ENCODE measurements around the gene CLCN4. TPM values are rescaled to one million over a fixed set of nuclear protein-coding genes. Genes with fewer than 3 reads are reported as not detected.

The CLCN4 gene
- total and polyA plus RNA-seq, 2 donors from 2014 or later = 2.4 to 7.3 TPM

DNA sequence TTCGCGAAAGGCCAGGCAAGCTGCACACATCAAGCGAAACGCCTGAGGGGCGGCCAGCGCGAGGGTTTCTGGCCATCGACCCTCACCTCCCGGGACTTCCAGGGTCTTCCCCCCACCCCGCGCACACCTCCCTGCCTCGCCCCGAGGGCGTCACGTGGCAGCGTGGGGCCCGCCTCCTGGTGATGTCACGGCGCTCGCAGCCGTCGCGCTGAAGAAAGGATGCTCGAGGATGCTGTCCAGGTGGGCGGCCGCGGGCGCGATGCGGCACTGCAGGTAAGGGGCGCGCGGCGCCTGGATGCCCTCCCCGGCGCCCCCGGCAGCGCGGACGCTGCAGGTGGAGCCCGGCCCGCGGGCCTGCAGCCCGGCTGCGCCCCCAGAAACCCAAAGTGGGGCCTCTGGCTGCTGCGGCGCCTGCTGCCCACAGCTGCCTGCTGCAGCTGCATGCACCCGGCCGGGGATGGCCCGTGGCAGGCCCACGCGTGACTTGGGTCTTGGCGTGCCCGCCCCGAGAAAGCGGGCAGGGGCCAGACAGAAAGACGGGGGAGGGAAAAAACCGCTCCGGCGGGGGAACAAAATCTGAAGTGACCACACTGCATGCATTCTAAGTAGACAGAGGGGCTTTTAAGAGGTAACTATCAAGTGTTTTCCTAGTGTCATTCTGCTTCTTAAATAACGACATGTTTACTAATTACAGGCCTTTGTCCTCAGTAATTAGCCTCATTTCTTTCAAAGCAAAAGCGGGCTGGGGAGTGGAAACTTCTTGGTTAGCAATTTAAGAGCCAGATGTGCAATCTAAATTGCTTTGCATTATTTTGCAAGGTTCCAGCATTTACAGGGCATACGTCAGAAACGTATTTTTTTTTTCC lies 1.7 kb downstream of the CLCN4 start:
- Histone ChIP-seq H3K9ac (ENCODE audit: low read length in 3 of 3) (no peak overlapping the region), H3K27ac (ENCODE audit: low read depth in 2 of 2, low read length in 2 of 2) (no peak overlapping the region), H3K27me3 (ENCODE audit: control insufficient read depth, insufficient read depth, low read length) (peaks cover 9% of the 10 kb centered on the region), H3K9me3 (ENCODE audit: control insufficient read depth in 2 of 3, insufficient read depth in 1 of 3, low read length in 3 of 3) (no peaks in the 10 kb centered on the region), H3K4me3 (ENCODE audit: low read length in 3 of 3) (peak overlapping the region in 1 of 3 donors; percentile 59), H3K36me3 (ENCODE audit: control insufficient read depth in 2 of 3, insufficient read depth in 3 of 3, low read length in 3 of 3) (no peaks in the 10 kb centered on the region), H3K4me1 (ENCODE audit: control insufficient read depth in 2 of 3, insufficient read depth in 2 of 3, low read depth in 1 of 3, low read length in 3 of 3) (no peaks in the 10 kb centered on the region)
- DNase-seq = peak in 3 of 5 donors; percentile 37 to 69 (median 53)
- FAIRE-seq = no peak
- intact Hi-C loops (cut with DNase I) = no loop called here
- TF ChIP-seq, protein P1, sequence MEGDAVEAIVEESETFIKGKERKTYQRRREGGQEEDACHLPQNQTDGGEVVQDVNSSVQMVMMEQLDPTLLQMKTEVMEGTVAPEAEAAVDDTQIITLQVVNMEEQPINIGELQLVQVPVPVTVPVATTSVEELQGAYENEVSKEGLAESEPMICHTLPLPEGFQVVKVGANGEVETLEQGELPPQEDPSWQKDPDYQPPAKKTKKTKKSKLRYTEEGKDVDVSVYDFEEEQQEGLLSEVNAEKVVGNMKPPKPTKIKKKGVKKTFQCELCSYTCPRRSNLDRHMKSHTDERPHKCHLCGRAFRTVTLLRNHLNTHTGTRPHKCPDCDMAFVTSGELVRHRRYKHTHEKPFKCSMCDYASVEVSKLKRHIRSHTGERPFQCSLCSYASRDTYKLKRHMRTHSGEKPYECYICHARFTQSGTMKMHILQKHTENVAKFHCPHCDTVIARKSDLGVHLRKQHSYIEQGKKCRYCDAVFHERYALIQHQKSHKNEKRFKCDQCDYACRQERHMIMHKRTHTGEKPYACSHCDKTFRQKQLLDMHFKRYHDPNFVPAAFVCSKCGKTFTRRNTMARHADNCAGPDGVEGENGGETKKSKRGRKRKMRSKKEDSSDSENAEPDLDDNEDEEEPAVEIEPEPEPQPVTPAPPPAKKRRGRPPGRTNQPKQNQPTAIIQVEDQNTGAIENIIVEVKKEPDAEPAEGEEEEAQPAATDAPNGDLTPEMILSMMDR (IDR thresholded peaks at IDR 0.05; ENCODE audit: borderline replicate concordance, extremely low read depth, insufficient read depth) = no peak

- intact Hi-C loops (cut with DNase I) = no loop called here
- FAIRE-seq (no peak), DNase-seq (peak in 1 of 5 donors; percentile 40)
- Histone ChIP-seq H3K9me3 (ENCODE audit: control insufficient read depth in 2 of 3, insufficient read depth in 1 of 3, low read length in 3 of 3) (no peaks in the 10 kb centered on the region), H3K4me1 (ENCODE audit: control insufficient read depth in 2 of 3, insufficient read depth in 2 of 3, low read depth in 1 of 3, low read length in 3 of 3) (no peaks in the 10 kb centered on the region), H3K9ac (ENCODE audit: low read length in 3 of 3) (no peak overlapping the region), H3K4me3 (ENCODE audit: low read length in 3 of 3) (no peak overlapping the region), H3K27ac (ENCODE audit: low read depth in 2 of 2, low read length in 2 of 2) (no peak overlapping the region), H3K27me3 (ENCODE audit: control insufficient read depth, insufficient read depth, low read length) (peaks cover 9% of the 10 kb centered on the region), H3K36me3 (ENCODE audit: control insufficient read depth in 2 of 3, insufficient read depth in 3 of 3, low read length in 3 of 3) (no peaks in the 10 kb centered on the region)
- TF ChIP-seq, protein P1 (IDR thresholded peaks at IDR 0.05; ENCODE audit: borderline replicate concordance, extremely low read depth, insufficient read depth) = no peak
Observed at GRCh38 chrX:10159145-10159468, 2.3 kb downstream of the CLCN4 start.

- Histone ChIP-seq H3K9me3 (ENCODE audit: control insufficient read depth in 2 of 3, insufficient read depth in 1 of 3, low read length in 3 of 3) (no peaks in the 10 kb centered on the region), H3K4me1 (ENCODE audit: control insufficient read depth in 2 of 3, insufficient read depth in 2 of 3, low read depth in 1 of 3, low read length in 3 of 3) (no peaks in the 10 kb centered on the region), H3K27me3 (ENCODE audit: control insufficient read depth, insufficient read depth, low read length) (peaks cover 9% of the 10 kb centered on the region), H3K9ac (ENCODE audit: low read length in 3 of 3) (no peak overlapping the region), H3K4me3 (ENCODE audit: low read length in 3 of 3) (no peak overlapping the region), H3K27ac (ENCODE audit: low read depth in 2 of 2, low read length in 2 of 2) (no peak overlapping the region), H3K36me3 (ENCODE audit: control insufficient read depth in 2 of 3, insufficient read depth in 3 of 3, low read length in 3 of 3) (no peaks in the 10 kb centered on the region)
- intact Hi-C loops (cut with DNase I) = no loop called here
- DNase-seq (no peak), FAIRE-seq (no peak)
- TF ChIP-seq, protein P1 (IDR thresholded peaks at IDR 0.05; ENCODE audit: borderline replicate concordance, extremely low read depth, insufficient read depth) = no peak
Observed at GRCh38 chrX:10160211-10160610, 3.4 kb downstream of the CLCN4 start.

Measured in kidney (tissue), 14 donors.